Mammary epithelial cell (primary cell): Measurements from ENCODE around the gene ERBIN.

ENCODE experiments used
- EZH2 ChIP-seq: IDR thresholded peaks from 2 replicates; pipeline ENCODE4 v1.6.1; 2012; ENCODE audit warnings: low read length, inconsistent platforms, borderline replicate concordance
- TF ChIP-seq, protein P1 (sequence below), 2 donors: IDR thresholded peaks in 1 of 2; conservative IDR thresholded peaks in 1 of 2; 2 replicates each; pipeline ENCODE4 v1.5.1; 2011 to 2012; ENCODE audit warnings: inconsistent platforms in 2 of 2, low read length in 2 of 2, mild to moderate bottlenecking in 2 of 2, control low read depth in 1 of 2, low read depth in 1 of 2; ENCODE audit not compliant: insufficient read depth in 1 of 2; ENCODE audit errors: extremely low read depth in 1 of 2

DNA sequence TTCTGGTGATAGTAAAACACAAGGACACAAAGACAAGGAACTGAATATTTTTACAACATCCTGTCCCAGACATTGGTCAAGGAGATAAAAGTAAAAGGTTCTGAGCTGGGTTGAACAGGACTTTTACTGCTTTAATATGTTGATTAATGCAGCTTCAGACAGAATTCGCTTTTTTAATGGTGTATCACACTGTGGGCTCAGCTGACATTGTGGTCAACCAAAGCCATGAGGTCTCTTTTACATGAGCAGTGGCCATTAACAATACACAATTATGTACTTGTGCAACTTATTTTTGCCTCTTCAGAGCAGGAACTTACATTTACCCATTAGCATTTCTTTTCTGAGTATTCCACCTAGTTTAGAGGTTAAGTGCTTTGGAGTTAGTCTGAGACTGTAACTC lies 22.8 kb upstream of the ERBIN start:
- TF ChIP-seq, protein P1, sequence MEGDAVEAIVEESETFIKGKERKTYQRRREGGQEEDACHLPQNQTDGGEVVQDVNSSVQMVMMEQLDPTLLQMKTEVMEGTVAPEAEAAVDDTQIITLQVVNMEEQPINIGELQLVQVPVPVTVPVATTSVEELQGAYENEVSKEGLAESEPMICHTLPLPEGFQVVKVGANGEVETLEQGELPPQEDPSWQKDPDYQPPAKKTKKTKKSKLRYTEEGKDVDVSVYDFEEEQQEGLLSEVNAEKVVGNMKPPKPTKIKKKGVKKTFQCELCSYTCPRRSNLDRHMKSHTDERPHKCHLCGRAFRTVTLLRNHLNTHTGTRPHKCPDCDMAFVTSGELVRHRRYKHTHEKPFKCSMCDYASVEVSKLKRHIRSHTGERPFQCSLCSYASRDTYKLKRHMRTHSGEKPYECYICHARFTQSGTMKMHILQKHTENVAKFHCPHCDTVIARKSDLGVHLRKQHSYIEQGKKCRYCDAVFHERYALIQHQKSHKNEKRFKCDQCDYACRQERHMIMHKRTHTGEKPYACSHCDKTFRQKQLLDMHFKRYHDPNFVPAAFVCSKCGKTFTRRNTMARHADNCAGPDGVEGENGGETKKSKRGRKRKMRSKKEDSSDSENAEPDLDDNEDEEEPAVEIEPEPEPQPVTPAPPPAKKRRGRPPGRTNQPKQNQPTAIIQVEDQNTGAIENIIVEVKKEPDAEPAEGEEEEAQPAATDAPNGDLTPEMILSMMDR (conservative IDR thresholded peaks at IDR 0.05 in 1 of 2, IDR thresholded peaks at IDR 0.05 in 1 of 2; ENCODE audit: extremely low read depth in 1 of 2, insufficient read depth in 1 of 2, low read depth in 1 of 2, low read length in 2 of 2) = no peak
- TF ChIP-seq EZH2 = no peak
